WTC11 (cell line): ENCODE measurements around the gene USP44. TPM values are rescaled to one million over a fixed set of nuclear protein-coding genes. Genes with fewer than 3 reads are reported as not detected.

Source experiments
- ATAC-seq: fragments of 200-7000 bp; cut with Tn5 transposase; 2 replicates; pipeline ENCODE4 v1.10.0; 2021; ENCODE audit warnings: mild to moderate bottlenecking, moderate library complexity
- CTCF ChIA-PET: fragments of 300-600 bp; sonication (Branson Sonifier 250); formaldehyde crosslinking; loops from one replicate; lab custom pipeline; 2021; ENCODE audit warnings: antibody characterized with exemption; lab: Charles Lee
- POLR2A ChIA-PET: fragments of 350-600 bp; sonication (Branson Sonifier 250); formaldehyde crosslinking; loops from one replicate; lab custom pipeline; 2021; ENCODE audit warnings: antibody characterized with exemption; lab: Charles Lee
- DNase-seq: peaks from one replicate; pipeline ENCODE4 v3.0.0; 2021; ENCODE audit warnings: low spot score
- H3K27ac Mint-ChIP-seq: 2 replicates; pipeline ENCODE4 v1.8.0; 2021; ENCODE audit warnings: mixed read lengths
- H3K27me3 Mint-ChIP-seq: 2 replicates; pipeline ENCODE4 v1.8.0; 2021; ENCODE audit warnings: low read depth, mild to moderate bottlenecking, moderate library complexity, mixed read lengths
- H3K36me3 Mint-ChIP-seq: 2 replicates; pipeline ENCODE4 v1.8.0; 2021; ENCODE audit warnings: mixed read lengths
- H3K4me1 Mint-ChIP-seq: 2 replicates; pipeline ENCODE4 v1.8.0; 2022; ENCODE audit warnings: mixed read lengths
- H3K4me3 Mint-ChIP-seq: 2 replicates; pipeline ENCODE4 v1.8.0; 2021; ENCODE audit warnings: mild to moderate bottlenecking, moderate library complexity, mixed read lengths
- H3K9me3 Mint-ChIP-seq: 2 replicates; pipeline ENCODE4 v1.8.0; 2021; ENCODE audit warnings: mixed read lengths
- CREM ChIP-seq: sonication (generic); formaldehyde crosslinking; IDR thresholded peaks from 2 replicates; pipeline ENCODE4 v1.8.1; 2022; ENCODE audit warnings: mild to moderate bottlenecking, missing genetic modification reagents, moderate library complexity
- FOXJ3 ChIP-seq: sonication (generic); formaldehyde crosslinking; IDR thresholded peaks from 2 replicates; pipeline ENCODE4 v1.9.0; 2021; ENCODE audit warnings: missing genetic modification reagents, mild to moderate bottlenecking, borderline replicate concordance
- GABPB1 ChIP-seq: sonication (generic); formaldehyde crosslinking; IDR thresholded peaks from 2 replicates; pipeline ENCODE4 v1.8.1; 2023; ENCODE audit warnings: mild to moderate bottlenecking, missing genetic modification reagents
- HMGA2 ChIP-seq: fragments of 250-450 bp; sonication (Bioruptor Pico); IDR thresholded peaks from 2 replicates; pipeline ENCODE4 v1.4.0; 2021; ENCODE audit warnings: mild to moderate bottlenecking, moderate library complexity
- JUN ChIP-seq: sonication (generic); formaldehyde crosslinking; IDR thresholded peaks from 2 replicates; pipeline ENCODE4 v1.8.0; 2023; ENCODE audit warnings: mild to moderate bottlenecking, missing genetic modification reagents
- NFATC4 ChIP-seq: fragments of 250-450 bp; sonication (Bioruptor Pico); IDR thresholded peaks from 2 replicates; pipeline ENCODE4 v1.9.0; 2021; ENCODE audit warnings: mild to moderate bottlenecking
- OVOL2 ChIP-seq: fragments of 250-450 bp; sonication (Bioruptor Pico); IDR thresholded peaks from 2 replicates; pipeline ENCODE4 v1.9.0; 2021; ENCODE audit warnings: mild to moderate bottlenecking, borderline replicate concordance
- PRRX2 ChIP-seq: fragments of 250-450 bp; sonication (Bioruptor Pico); IDR thresholded peaks from 2 replicates; pipeline ENCODE4 v1.8.0; 2021; ENCODE audit warnings: mild to moderate bottlenecking
- TEAD4 ChIP-seq: sonication (generic); formaldehyde crosslinking; IDR thresholded peaks from 2 replicates; pipeline ENCODE4 v1.8.0; 2022; ENCODE audit warnings: mild to moderate bottlenecking, missing genetic modification reagents
- TP53 ChIP-seq: sonication (generic); formaldehyde crosslinking; IDR thresholded peaks from 2 replicates; pipeline ENCODE4 v1.8.1; 2023; ENCODE audit warnings: mild to moderate bottlenecking, missing genetic modification reagents
- ZNF121 ChIP-seq: sonication (generic); formaldehyde crosslinking; IDR thresholded peaks from 2 replicates; pipeline ENCODE4 v1.8.0; 2023; ENCODE audit warnings: missing genetic modification reagents
- ZNF423 ChIP-seq: fragments of 250-450 bp; sonication (Bioruptor Pico); IDR thresholded peaks from 2 replicates; pipeline ENCODE4 v2.1.2; 2022; ENCODE audit warnings: mild to moderate bottlenecking, moderate library complexity
- ZNF671 ChIP-seq: fragments of 250-450 bp; sonication (Bioruptor Pico); IDR thresholded peaks from 2 replicates; pipeline ENCODE4 v1.8.0; 2021; ENCODE audit warnings: mild to moderate bottlenecking
- total RNA-seq: library from RNA; stranded (reverse); gene quantifications from 3 replicates; pipeline ENCODE4 v1.2.3, GENCODE V29; 2021
- TF ChIP-seq, protein P1 (sequence below): sonication (generic); formaldehyde crosslinking; IDR thresholded peaks from 2 replicates; pipeline ENCODE4 v1.8.0; 2022; ENCODE audit warnings: mild to moderate bottlenecking, missing genetic modification reagents
- TF ChIP-seq, protein P2 (sequence below): fragments of 250-450 bp; sonication (Bioruptor Pico); IDR thresholded peaks from 2 replicates; pipeline ENCODE4 v1.9.0; 2021; ENCODE audit warnings: mild to moderate bottlenecking
- TF ChIP-seq, protein P3 (sequence below): sonication (generic); formaldehyde crosslinking; IDR thresholded peaks from 2 replicates; pipeline ENCODE4 v1.8.1; 2022; ENCODE audit warnings: low read depth, missing genetic modification reagents, borderline replicate concordance
- TF ChIP-seq, protein P4 (sequence below): sonication (generic); formaldehyde crosslinking; IDR thresholded peaks from 2 replicates; pipeline ENCODE4 v1.8.1; 2022; ENCODE audit warnings: missing genetic modification reagents, borderline replicate concordance
- TF ChIP-seq, protein P5 (sequence below): fragments of 250-450 bp; sonication (Bioruptor Pico); conservative IDR thresholded peaks from 2 replicates; pipeline ENCODE4 v1.9.0; 2021; ENCODE audit warnings: mild to moderate bottlenecking

USP44 gene
- total RNA-seq, 1 experiment from 2014 or later, result 93.4 TPM

DNA sequence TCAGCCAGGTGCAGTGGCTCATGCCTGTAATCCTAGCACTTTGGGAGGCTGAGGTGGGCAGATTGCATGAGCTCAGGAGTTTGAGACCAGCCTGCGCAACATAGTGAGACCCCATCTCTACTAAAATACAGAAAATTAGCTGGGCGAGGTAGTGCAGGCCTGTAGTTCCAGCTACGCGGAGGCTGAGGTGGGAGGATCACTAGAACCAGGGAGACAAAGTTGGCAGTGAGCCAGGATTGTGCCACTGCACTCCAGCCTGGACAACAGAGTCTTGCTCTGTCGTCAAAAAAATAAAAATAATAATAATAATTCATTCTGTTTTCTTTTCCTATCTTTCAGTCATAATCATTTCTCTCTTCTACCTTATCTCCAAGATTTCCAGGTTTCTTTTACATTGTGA lies 48.6 kb upstream of the USP44 start:
- ChIA-PET CTCF (interaction anchor here (1.6 kb wide), 1 partner anchor 25 kb away, joined by 6 read pairs; no protein-coding TSS in a partner anchor), POLR2A (no interaction called here)
- H3K27ac Mint-ChIP-seq, result no peak overlapping the region
- TF ChIP-seq FOXJ3 (CRISPR knock-in tag) (no peak), PRRX2 (CRISPR knock-in tag) (no peak), ZNF121 (CRISPR knock-in tag) (no peak), ZNF671 (CRISPR knock-in tag) (no peak), NFATC4 (CRISPR knock-in tag) (no peak)
- TF ChIP-seq, protein P1, sequence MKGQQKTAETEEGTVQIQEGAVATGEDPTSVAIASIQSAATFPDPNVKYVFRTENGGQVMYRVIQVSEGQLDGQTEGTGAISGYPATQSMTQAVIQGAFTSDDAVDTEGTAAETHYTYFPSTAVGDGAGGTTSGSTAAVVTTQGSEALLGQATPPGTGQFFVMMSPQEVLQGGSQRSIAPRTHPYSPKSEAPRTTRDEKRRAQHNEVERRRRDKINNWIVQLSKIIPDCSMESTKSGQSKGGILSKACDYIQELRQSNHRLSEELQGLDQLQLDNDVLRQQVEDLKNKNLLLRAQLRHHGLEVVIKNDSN (CRISPR knock-in tag), result no peak
- no peaks in the 10 kb centered on the region for H3K9me3 Mint-ChIP-seq
- DNase-seq (no peak), ATAC-seq (no peak)
- no peaks in the 10 kb centered on the region for H3K27me3 Mint-ChIP-seq
- peaks cover 6% of the 10 kb centered on the region for H3K4me1 Mint-ChIP-seq
- H3K4me3 Mint-ChIP-seq, result no peak overlapping the region
- no peaks in the 10 kb centered on the region for H3K36me3 Mint-ChIP-seq

DNA sequence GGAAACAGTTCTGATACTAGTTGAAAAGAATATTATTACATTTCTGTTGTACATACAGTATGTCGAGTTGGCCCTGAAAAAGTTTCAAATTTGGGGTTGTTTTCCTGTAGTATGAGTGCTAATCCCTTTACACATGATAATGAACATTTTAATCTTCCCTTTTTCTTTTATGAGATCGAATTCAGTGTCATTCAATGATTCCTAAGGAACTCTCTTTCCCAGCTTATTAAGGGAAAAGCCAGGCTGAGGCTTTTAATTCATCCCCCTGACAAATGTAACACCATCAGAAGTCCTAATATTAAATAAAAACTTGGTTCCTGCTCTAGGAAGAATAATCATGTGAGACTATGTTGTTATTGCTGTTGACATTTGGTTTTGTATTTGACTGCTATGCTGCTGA lies 42.9 kb upstream of the USP44 start:
- CTCF ChIA-PET, result interaction anchor here (0.6 to 1.9 kb wide), 3 partner anchors 12 to 162 kb away, joined by 4 to 9 read pairs (median 7); no protein-coding TSS in a partner anchor
- POLR2A ChIA-PET, result no interaction called here
- DNase-seq (no peak), ATAC-seq (no peak)
- Mint-ChIP-seq H3K36me3 (no peaks in the 10 kb centered on the region), H3K4me1 (peaks cover 19% of the 10 kb centered on the region), H3K27me3 (no peaks in the 10 kb centered on the region), H3K27ac (no peak overlapping the region), H3K9me3 (no peaks in the 10 kb centered on the region), H3K4me3 (no peak overlapping the region)
- TF ChIP-seq GABPB1 (CRISPR knock-in tag), result no peak
- TF ChIP-seq, protein P2, sequence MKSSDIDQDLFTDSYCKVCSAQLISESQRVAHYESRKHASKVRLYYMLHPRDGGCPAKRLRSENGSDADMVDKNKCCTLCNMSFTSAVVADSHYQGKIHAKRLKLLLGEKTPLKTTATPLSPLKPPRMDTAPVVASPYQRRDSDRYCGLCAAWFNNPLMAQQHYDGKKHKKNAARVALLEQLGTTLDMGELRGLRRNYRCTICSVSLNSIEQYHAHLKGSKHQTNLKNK (CRISPR knock-in tag), result no peak
- no peak for TF ChIP-seq JUN (CRISPR knock-in tag)
- no peak for TF ChIP-seq PRRX2 (CRISPR knock-in tag)
- TF ChIP-seq OVOL2, result no peak
- TF ChIP-seq, protein P3, sequence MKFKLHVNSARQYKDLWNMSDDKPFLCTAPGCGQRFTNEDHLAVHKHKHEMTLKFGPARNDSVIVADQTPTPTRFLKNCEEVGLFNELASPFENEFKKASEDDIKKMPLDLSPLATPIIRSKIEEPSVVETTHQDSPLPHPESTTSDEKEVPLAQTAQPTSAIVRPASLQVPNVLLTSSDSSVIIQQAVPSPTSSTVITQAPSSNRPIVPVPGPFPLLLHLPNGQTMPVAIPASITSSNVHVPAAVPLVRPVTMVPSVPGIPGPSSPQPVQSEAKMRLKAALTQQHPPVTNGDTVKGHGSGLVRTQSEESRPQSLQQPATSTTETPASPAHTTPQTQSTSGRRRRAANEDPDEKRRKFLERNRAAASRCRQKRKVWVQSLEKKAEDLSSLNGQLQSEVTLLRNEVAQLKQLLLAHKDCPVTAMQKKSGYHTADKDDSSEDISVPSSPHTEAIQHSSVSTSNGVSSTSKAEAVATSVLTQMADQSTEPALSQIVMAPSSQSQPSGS (CRISPR knock-in tag), result no peak
- TF ChIP-seq CREM (CRISPR knock-in tag), result no peak
- no peak for TF ChIP-seq TP53
- no peak for TF ChIP-seq ZNF423
- no peak for TF ChIP-seq TEAD4 (CRISPR knock-in tag)
- TF ChIP-seq ZNF121 (CRISPR knock-in tag), result no peak
- TF ChIP-seq, protein P4, sequence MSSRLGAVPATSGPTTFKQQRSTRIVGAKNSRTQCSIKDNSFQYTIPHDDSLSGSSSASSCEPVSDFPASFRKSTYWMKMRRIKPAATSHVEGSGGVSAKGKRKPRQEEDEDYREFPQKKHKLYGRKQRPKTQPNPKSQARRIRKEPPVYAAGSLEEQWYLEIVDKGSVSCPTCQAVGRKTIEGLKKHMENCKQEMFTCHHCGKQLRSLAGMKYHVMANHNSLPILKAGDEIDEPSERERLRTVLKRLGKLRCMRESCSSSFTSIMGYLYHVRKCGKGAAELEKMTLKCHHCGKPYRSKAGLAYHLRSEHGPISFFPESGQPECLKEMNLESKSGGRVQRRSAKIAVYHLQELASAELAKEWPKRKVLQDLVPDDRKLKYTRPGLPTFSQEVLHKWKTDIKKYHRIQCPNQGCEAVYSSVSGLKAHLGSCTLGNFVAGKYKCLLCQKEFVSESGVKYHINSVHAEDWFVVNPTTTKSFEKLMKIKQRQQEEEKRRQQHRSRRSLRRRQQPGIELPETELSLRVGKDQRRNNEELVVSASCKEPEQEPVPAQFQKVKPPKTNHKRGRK (CRISPR knock-in tag), result no peak
- TF ChIP-seq, protein P5, sequence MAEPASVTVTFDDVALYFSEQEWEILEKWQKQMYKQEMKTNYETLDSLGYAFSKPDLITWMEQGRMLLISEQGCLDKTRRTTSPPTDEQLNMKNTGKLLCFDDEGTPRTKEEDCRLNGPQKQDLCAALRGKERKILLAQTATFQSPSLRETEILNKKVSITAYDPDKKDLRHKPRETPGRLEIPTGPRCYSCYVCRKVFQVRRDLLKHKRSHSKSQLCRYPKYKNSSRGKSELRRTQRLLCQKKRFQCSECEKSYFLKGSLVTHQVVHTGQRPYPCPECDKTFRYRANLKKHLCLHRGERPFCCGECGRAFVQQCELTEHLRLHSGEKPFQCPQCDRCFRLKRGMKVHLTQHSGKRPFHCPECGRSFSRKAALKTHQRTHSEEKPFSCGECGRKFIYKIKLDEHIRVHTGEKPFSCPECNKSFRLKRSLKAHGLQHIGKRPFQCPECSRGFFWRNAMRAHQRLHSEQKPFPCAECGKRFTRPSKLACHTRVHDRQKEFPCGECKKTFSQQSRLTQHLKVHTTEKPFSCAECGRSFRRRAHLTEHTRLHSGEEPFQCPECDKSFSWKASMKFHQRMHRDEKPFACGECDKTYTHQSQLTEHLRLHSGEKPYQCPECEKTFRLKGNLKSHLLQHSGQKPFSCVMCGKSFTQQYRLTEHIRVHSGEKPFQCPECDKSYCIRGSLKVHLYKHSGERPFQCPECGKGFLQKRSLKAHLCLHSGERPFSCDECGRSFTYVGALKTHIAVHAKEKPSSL (CRISPR knock-in tag), result no peak
- TF ChIP-seq HMGA2, result no peak
